ENCODE results near the gene PTPN2.
"Not testable (repeated sequence)": the region's sequence is repeated elsewhere in the genome, so short reads cannot be mapped to it uniquely, and the experiment has no call there.

PTPN2 gene

GRCh38 chr18:12776821-12777471, 107.1 kb downstream of the PTPN2 start:
- no peak for DNase-seq (ENCODE audit: low read depth in 2 of 3, low spot score in 2 of 3)

- DNase-seq (ENCODE audit: low read depth in 2 of 3, low spot score in 2 of 3): not testable (repeated sequence)
Observed at GRCh38 chr18:12776415-12776814, 107.6 kb downstream of the PTPN2 start.

- no peak for DNase-seq (ENCODE audit: low read depth in 2 of 3, low spot score in 2 of 3)
Observed at GRCh38 chr18:12774982-12775381, 109.1 kb downstream of the PTPN2 start.

GRCh38 chr18:12773369-12773768, 110.7 kb downstream of the PTPN2 start:
- no peak for DNase-seq (ENCODE audit: low read depth in 2 of 3, low spot score in 2 of 3)

- DNase-seq (ENCODE audit: low read depth in 2 of 3, low spot score in 2 of 3): no peak
Observed at GRCh38 chr18:12772111-12772510, 111.9 kb downstream of the PTPN2 start.

- no peak for DNase-seq (ENCODE audit: low read depth in 2 of 3, low spot score in 2 of 3)
Observed at GRCh38 chr18:12770469-12771219, 113.4 kb downstream of the PTPN2 start.

- no peak for DNase-seq (ENCODE audit: low read depth in 2 of 3, low spot score in 2 of 3)
Observed at GRCh38 chr18:12769644-12770440, 114.2 kb downstream of the PTPN2 start.

- DNase-seq (ENCODE audit: low read depth in 2 of 3, low spot score in 2 of 3): no peak
Observed at GRCh38 chr18:12769136-12769535, 114.9 kb downstream of the PTPN2 start.

- DNase-seq (ENCODE audit: low read depth in 2 of 3, low spot score in 2 of 3): no peak
Observed at GRCh38 chr18:12768625-12769024, 115.4 kb downstream of the PTPN2 start.

GRCh38 chr18:12767580-12768155, 116.4 kb downstream of the PTPN2 start:
- DNase-seq (ENCODE audit: low read depth in 2 of 3, low spot score in 2 of 3): no peak

- no peak for DNase-seq (ENCODE audit: low read depth in 2 of 3, low spot score in 2 of 3)
Observed at GRCh38 chr18:12766986-12767433, 117.0 kb downstream of the PTPN2 start.

GRCh38 chr18:12765586-12765985, 118.5 kb downstream of the PTPN2 start:
- no peak for DNase-seq (ENCODE audit: low read depth in 2 of 3, low spot score in 2 of 3)

GRCh38 chr18:12765126-12765525, 118.9 kb downstream of the PTPN2 start:
- no peak for DNase-seq (ENCODE audit: low read depth in 2 of 3, low spot score in 2 of 3)

- DNase-seq (ENCODE audit: low read depth in 2 of 3, low spot score in 2 of 3): not testable (repeated sequence)
Observed at GRCh38 chr18:12758566-12758965, 125.5 kb downstream of the PTPN2 start.

- not testable (repeated sequence) for DNase-seq (ENCODE audit: low read depth in 2 of 3, low spot score in 2 of 3)
Observed at GRCh38 chr18:12756619-12757239, 127.3 kb downstream of the PTPN2 start.

- DNase-seq (ENCODE audit: low read depth in 2 of 3, low spot score in 2 of 3): not testable (repeated sequence)
Observed at GRCh38 chr18:12755606-12756005, 128.4 kb downstream of the PTPN2 start.

GRCh38 chr18:12754511-12754910, 129.5 kb downstream of the PTPN2 start:
- no peak for DNase-seq (ENCODE audit: low read depth in 2 of 3, low spot score in 2 of 3)

GRCh38 chr18:12751891-12752290, 132.1 kb downstream of the PTPN2 start:
- no peak for DNase-seq (ENCODE audit: low read depth in 2 of 3, low spot score in 2 of 3)

GRCh38 chr18:12751503-12751884, 132.5 kb downstream of the PTPN2 start:
- DNase-seq (ENCODE audit: low read depth in 2 of 3, low spot score in 2 of 3): no peak

- DNase-seq (ENCODE audit: low read depth in 2 of 3, low spot score in 2 of 3): no peak
Observed at GRCh38 chr18:12750715-12751502, 133.1 kb downstream of the PTPN2 start.
